Cardiac septum (tissue), 1 donor: Measurements from ENCODE around the gene FAM25G. TPM values are rescaled to one million over a fixed set of nuclear protein-coding genes. Genes with fewer than 3 reads are reported as not detected.
A peak's percentile ranks its signal among the peaks of the same experiment; 100 is the strongest.
"Not testable (repeated sequence)": the region's sequence is repeated elsewhere in the genome, so short reads cannot be mapped to it uniquely, and the experiment has no call there.

Experiments used
- DNase-seq: peaks from one replicate; pipeline ENCODE4 v3.0.0-alpha.2; 2020; ENCODE audit warnings: low spot score
- intact Hi-C: fragments of 100-400 bp; cut with DNase I; formaldehyde crosslinking; loops from one replicate; pipeline ENCODE4 v1.14.0; 2022
- long read RNA-seq: library from polyadenylated mRNA; unstranded; transcript quantifications from one replicate; pipeline ENCODE4 v2.0.0, GENCODE V29; 2021
- total RNA-seq: library from RNA; stranded (reverse); fragmentation: NEBNext Ultra II Directional; extraction: Animal tissue kit (Norgen Biotek cat#: 25700); gene quantifications from one replicate; pipeline ENCODE4 v1.2.1, GENCODE V29; 2021
- donor health status: DM: no; HTN: no; CAD: no.

FAM25G gene
- total RNA-seq, result not detected
- long read RNA-seq, result 0 reads

DNA sequence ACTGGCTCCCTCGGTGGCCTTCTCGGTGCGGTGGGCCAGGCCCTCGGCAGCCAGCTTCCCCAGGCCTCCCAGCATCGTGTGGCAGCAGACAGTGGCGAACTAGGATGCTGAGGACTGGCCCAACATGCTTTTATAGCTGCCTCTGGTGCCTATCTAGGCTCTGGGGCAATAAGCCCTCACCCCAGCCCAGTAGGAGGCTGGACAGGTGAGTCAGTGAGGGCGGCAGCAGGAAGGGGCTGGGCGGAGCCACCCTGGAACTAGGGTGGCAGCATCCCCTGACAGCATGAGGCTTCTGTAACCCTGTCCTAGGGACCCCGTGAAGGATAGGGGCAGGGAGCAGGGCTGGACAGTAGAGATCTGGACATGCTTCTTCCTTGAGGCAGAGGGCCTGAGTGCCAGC, at the start of gene FAM25G:
FAM25G (minus strand) TSS at position 101 of the 400 bp plus-strand sequence; CDS start at position 75, 26 bp downstream.
- intact Hi-C loops, DNase-seq: not testable (repeated sequence)

DNA sequence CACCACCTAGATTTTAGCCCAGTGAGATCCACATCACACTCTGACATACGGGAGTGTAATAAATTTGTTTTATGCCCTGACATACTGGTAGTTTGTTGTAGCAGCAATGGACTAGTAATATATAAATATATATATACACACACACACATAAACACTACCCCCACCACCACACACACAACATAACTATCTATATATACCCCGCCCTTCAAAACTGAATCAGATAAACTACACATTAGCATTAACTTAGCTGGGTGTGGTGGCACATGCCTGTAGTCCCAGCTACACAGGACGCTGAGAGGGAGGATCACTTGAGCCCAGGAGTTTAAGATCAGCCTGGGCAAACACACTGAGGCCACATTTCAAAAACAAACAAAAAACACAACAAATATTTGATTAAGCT, 44.9 kb upstream of the FAM25G start:
- intact Hi-C loops, DNase-seq: not testable (repeated sequence)

DNA sequence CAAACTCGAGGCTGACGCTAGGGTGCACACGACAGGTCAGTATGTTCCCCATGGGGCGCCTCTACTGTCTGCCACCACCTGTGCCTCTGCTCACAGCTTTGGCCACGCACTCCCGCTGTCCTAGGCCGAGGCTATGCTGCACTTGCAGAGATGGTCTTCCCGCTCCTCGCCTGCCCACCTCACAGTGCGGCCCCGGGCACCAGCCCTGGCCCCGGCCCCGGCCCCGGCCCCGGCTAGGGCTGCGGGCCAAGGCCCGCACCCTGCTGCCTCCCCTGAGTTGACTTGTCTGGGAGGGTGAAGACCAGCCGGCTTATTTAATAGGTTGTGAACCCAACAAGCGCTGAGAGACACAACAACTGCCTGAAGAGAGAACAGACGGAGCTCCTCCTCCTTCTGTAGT, 32.0 kb upstream of the FAM25G start, which contains the start of gene AGAP9:
AGAP9 (minus strand) TSS at position 164 of the 400 bp plus-strand sequence; CDS start at position 52, 112 bp downstream.
- peak; percentile 46 for DNase-seq
- intact Hi-C loops, result not testable (repeated sequence)

DNA sequence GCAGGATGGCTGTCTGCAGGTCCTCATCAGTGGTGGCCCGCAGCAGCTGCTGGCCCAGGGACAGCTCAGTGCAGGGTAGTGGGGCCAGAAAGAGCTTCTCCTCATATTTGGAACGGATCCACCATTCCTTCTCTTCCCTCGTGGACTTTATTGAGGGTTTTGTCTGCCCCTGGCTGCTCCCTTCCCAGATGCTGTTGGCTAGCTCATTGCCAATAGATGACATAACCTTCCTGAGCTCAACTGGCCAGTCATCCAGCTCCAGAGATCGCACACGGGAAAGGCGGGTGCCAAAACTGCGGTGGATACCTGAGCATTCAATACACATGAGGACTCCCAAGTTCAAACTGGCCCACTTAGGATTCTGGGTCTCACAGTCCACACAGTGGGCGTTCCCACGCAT, 10.8 kb upstream of the FAM25G start:
- DNase-seq, intact Hi-C loops: not testable (repeated sequence)

DNA sequence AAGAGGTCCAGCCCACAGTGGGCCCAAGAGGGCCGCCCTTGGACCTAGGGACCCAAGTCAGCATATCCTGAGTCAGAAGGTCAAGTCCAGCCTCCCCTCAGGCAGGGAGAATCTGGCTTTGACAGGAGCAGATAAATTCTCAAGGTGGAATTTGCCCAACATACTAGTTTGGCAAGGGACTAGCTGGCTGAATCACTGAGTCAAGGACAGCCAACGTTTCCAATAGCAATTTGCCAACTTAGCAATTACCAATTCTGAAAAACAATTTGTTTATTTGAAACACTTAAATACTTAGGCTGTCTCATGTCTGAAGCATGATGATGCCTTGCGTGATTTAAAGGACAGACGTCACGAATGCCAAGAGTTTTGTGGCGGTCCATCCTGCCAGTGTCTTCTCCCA, 2.7 kb upstream of the FAM25G start:
- DNase-seq, intact Hi-C loops: not testable (repeated sequence)

DNA sequence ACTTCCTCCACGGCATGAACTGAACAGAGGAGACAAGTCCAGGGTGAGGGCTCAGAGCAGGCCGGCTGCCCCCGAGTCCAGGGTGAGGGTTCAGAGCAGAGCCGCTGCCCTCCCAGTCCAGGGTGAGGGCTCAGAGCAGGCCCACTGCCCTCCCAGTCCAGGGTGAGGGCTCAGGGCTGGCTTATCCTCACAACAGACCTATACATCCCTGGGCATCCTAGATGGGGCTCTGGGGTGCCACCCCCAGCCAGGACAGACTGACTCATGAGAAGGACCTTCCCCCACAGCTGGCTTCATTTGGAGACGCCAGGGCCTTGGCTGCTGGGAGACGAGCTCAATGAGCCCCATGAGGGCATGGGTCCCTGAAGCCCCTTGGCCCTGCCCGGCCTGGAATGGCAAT, 1.9 kb downstream of the FAM25G start:
- DNase-seq, intact Hi-C loops: not testable (repeated sequence)

DNA sequence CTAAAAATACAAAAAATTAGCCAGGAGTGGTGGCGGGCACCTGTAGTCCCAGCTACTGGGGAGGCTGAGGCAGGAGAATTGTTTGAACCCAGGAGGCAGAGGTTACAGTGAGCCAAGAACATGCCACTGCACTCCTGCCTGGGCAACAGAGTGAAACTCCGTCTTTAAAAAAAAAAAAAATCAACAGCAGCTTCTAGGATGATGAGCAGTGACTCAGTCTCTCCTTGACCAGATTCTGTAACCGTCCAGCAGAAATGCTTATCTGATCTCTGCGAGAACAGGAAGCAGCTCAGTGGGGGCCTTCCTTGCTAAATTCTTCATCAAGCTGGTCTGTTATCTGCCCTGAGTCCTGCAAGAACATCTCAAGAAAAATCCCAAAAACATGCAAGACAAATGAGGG, 5.6 kb downstream of the FAM25G start:
- DNase-seq, intact Hi-C loops: not testable (repeated sequence)

DNA sequence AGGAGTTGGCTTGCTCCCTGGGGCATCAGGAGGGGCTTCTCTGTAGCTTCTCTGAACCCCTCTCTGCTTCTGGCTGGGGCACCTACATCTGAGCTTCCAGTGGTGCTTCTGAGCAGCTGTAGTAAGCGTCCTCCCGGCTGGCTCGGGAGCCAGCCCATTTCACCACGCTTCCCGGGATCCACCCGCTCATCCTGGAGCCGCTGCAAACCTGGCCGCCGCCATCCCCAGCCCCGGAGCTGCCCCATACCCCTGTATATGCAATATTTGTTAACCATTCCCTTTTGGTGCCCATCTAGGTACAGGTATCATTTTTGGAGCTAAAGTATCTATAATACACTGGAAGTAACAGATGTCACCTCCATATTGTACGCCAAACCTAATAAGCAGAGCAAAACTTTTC, 6.7 kb downstream of the FAM25G start:
- intact Hi-C loops, result not testable (repeated sequence)

DNA sequence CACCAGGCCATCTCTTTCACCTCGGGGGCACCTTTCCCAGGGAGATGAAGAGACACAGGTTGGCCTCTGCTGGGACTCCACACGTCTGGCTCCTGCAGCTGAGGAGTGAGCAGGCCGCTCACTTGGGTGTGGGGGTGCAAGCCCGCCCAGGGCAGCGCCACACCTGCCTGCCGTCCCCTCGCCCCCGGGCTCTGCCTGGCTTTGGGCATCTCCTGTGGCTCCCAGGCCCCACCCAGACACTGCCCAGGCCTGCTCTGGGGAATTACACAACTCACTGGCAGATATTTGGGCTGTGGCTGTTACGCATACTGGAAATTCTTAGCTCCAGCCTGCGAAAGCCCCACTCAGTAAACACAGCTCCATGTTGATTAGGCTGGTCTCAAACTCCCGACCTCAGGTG, 7.6 kb downstream of the FAM25G start, which contains the start of gene ANXA8:
ANXA8 (minus strand) TSS at position 193 of the 400 bp plus-strand sequence; CDS start at position 11, 182 bp downstream.
- DNase-seq, intact Hi-C loops: not testable (repeated sequence)

More for the DNA sequence above, 6.7 kb downstream of the FAM25G start:
- not testable (repeated sequence) for DNase-seq

DNA sequence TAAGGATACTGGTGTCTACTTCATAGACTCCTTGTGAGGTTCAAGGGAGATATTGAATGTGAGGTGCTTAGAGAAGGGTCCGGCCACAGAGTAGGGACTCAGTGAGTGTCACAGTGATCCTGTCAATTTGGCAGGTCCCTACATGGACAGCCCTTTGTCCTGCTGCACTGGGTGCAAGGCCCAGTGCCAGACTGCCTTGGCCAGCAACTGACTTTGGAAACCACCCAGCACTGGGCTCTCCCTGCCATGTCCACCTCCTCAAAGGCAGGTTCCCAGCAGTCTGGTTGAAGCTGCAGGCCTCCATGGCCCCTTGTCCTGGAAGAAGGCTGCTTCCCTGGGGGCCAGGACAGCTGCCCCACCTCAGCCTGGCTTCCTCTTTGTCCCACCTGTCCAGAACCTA, 9.1 kb downstream of the FAM25G start:
- DNase-seq, intact Hi-C loops: not testable (repeated sequence)

DNA sequence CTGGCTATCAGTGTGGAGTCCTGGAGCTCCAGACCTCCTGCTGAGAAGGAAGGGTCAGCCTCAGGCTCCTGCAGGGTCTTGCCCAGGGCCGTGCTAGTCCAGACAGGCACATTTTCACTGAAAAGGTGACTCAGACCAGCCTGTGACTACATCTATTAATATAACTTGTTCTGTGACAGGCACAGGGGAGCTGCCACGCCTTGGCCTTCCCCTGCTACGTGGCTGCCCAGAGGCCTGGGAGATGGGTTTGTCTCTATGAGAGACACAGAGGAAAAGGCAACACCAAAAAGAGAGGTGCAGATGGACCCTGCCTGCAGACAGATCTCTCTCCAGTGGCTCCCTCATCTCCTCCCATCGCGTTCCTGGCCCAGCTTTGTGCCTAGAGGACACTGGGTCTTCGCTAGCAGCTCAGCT, 9.7 kb downstream of the FAM25G start:
- DNase-seq, intact Hi-C loops: not testable (repeated sequence)

DNA sequence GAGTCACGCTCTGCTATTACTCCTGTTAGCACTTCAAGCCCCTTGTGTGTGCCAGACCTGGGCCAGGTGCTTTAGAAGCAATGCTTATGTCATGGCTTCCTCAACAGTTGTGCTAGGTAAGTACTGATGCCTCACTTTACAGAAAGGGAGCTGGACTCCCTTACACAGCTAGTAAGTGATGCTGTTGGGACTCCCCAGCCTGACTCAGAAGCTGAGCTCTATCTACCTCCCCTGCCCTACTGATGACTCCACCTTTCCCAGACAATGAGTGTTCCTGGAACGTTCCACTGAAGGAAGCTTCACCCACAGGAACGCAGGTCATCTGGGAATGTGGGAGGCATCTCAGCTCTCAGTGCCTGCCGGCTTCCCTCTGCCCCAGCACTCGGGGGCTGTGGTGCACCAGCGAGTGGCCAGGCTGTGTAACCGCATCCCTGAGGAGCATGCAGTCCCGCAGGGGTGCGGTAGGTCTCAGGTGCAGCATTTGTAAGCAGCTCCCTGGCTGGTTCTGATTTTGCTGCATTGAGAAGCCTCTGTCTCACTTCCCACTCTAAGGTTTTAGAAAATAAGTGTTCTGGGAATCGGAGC, 10.2 kb downstream of the FAM25G start:
- DNase-seq, intact Hi-C loops: not testable (repeated sequence)

DNA sequence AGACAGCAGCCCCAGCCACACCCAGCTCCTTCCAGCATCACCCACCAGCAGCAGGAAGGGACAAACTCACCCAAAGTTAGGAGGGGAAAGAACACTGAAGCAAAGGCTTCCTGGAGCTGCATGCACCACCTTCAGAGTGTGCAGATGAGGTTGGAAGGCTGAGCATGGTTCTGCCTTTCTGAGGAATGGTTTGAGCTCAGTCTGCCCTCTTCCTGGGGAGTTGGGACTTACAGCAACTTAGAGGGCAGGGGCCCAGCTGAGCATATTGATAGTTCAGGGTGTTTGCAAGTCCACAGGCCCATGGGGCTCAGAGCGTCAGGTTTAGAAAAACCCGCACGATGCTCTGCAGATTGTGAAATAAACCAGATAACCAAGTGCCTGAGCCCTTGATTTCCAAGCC, 11.4 kb downstream of the FAM25G start:
- DNase-seq, intact Hi-C loops: not testable (repeated sequence)

DNA sequence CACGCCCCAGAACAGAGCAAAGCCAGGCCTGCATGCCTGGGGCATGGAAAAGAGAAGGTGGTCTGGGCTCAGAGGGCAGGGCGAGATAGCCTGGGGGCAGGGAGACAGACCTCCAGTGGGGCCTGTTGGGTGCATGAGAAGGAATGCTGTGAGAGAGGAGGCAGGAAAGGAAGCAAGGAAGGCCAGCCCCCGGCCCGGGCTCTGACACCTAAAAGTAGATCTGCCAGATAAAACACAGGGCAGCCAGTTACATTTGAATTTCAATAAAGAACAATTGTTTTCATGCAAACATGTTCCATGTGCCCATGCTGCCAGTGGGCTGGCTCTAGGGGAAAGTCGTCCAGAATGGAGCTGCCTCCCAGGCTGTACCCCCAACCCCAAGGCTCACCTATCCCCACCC, 13.4 kb downstream of the FAM25G start:
- intact Hi-C loops, result not testable (repeated sequence)

DNA sequence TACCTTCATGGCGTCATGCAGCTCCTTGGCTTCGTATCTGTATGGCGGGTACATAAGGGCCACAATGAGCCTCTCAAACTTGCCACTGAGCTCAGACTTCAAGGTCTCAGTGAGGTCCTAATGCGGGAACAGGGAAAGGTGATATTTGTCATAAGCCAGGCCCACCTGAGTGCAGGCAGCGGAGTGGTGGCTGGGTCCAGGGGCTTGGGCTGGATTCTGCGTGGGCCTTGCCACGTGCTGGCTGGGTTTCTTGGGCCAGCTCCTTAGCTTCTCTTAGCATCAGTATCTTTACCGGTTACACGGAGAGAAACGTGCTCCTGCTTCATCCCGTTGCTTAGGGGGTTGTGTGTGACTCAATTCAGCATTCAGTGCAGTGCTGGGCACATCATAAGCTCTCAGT, 14.4 kb downstream of the FAM25G start:
- intact Hi-C loops, DNase-seq: not testable (repeated sequence)

More for the DNA sequence above, 13.4 kb downstream of the FAM25G start:
- not testable (repeated sequence) for DNase-seq

DNA sequence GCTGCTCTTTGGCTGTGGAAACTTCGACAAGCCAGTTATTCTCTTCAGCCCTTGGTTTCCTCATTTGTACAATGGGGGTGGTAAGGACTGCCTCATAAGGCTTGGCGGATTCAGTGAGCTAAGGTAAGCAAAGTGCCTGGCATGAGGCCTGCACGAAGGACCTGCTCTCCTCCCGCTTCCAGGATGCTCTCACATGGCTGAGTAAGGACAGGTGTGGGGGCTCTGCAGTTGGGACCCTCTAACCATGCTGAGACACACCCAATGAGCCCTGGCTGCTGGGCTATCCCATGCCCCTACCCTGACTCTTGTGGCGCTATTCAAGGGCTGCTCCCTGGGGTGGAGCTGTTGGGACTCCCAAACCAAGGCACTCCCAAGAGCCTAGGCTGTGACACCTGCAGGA, 16.4 kb downstream of the FAM25G start:
- intact Hi-C loops, DNase-seq: not testable (repeated sequence)

DNA sequence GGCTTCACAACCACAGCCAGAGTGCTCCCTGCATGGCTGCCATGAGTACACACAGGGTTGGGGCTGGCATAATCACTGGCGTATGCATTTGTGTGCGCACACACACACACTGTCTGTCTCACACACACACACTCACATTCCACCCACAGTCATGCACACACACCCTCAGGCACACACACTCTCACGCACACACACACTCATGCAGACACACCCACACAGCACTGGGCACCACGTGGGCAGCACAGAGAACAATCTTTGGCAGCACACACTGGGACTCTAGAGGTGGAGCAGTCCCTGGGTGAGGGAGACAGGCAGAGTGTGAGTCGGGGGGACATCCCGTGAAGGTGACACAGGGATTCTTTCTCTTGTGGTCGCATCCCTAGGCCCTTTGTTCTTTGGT, 18.0 kb downstream of the FAM25G start:
- intact Hi-C loops, DNase-seq: not testable (repeated sequence)

DNA sequence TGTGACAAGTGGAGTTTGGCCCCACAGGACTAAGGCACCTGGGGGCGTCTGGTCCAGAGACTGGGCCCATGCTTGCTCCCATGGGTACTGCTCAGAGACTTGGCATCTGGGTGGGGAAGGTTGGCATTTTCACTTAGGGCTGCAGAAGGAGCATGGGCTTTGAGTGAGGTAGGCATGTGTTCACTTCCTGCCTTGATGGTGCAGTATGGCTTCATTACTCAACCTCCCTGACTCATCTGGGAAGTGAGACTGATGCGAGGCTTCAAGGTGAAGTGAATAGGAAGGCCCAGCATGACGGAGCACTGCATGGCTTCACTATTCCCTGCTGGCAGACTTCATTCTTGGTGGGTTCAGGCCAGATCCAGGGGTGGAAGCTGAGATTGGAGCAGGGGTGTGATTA, 18.9 kb downstream of the FAM25G start:
- intact Hi-C loops, result not testable (repeated sequence)

DNA sequence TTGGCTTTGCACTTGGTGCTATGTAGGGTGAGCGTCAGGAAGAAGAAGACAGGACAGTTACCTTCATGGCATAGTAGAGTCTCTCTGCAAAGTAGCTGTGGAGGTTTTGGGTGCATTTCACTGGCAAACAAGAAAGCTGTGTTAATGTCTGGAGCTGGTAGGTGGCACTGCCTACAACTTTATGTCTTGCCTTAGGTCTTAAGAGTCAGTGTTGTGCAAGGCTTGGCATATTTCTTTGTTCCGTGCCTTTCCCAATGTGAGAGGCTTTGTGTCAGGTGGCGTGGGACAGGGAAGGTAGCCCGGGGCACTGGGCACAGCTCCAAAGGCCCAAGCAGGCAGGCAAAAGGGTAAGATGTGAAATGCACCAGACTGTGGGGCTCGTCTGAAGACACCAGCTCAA, 19.4 kb downstream of the FAM25G start:
- DNase-seq, intact Hi-C loops: not testable (repeated sequence)

More for the DNA sequence above, 18.9 kb downstream of the FAM25G start:
- DNase-seq, result not testable (repeated sequence)

DNA sequence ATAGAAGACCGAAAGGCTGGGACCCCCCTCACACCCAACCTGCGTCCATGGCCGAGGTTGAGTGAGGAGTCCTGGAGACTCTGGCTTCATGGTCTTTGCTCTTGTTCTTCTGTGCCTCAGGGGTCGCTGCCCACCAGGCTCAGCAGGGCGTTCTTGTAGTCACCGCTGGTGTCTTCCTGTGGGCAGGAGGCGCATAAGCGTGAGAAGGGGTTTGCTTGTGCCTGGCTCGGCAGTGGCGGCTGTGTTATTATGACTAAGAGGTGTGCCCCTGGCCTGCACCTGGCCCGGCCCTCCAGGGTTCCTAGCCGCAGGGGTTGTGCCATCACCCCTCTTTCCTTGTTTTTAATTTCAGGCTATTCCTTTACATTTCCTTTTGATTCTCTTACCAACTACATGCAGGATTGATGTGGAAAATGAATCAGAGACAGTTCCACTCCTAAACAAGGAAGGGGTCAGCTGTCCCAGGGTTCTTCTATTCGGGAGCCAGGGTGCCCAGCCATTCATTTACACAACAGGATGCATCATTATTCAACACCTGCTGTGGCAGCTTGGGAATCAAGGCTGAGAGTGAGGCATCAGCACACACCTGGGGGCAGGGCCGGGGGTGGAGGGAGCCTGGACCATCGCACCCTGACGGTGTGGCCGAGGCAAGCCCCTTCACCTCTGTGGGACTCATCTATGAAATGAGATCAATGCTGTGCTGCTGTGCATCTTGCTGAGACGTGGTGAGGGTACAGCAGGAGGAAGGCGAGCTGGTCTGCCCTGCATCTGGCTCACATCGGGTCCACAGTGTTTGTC, 22.6 kb downstream of the FAM25G start:
- DNase-seq, result peak; percentile 17
- intact Hi-C loops, result not testable (repeated sequence)
